RWPE1 (cell line): Measurements from ENCODE around the gene HLF.

Experiments used
- CTCF ChIA-PET: fragments of 350-600 bp; sonication (Branson Sonifier 250); formaldehyde crosslinking; extraction: SDS; loops from one replicate; lab custom pipeline; 2021; lab: Yijun Ruan, JAX
- POLR2A ChIA-PET: fragments of 400-600 bp; formaldehyde crosslinking; extraction: SDS; loops from one replicate; lab custom pipeline; 2020; ENCODE audit warnings: antibody characterized with exemption; ENCODE audit not compliant: low non-redundant PET; lab: Yijun Ruan, JAX
- DNase-seq: peaks from one replicate; pipeline ENCODE4 v3.0.0; 2012; ENCODE audit warnings: low spot score
- H3K27ac ChIP-seq: fragments of 450-650 bp; 2 replicates; pipeline ENCODE4 v1.5.1; 2017
- TF ChIP-seq, protein P1 (sequence below): fragments of 450-650 bp; conservative IDR thresholded peaks from 2 replicates; pipeline ENCODE4 v1.5.1; 2017; ENCODE audit warnings: low read depth, mild to moderate bottlenecking

HLF gene

DNA sequence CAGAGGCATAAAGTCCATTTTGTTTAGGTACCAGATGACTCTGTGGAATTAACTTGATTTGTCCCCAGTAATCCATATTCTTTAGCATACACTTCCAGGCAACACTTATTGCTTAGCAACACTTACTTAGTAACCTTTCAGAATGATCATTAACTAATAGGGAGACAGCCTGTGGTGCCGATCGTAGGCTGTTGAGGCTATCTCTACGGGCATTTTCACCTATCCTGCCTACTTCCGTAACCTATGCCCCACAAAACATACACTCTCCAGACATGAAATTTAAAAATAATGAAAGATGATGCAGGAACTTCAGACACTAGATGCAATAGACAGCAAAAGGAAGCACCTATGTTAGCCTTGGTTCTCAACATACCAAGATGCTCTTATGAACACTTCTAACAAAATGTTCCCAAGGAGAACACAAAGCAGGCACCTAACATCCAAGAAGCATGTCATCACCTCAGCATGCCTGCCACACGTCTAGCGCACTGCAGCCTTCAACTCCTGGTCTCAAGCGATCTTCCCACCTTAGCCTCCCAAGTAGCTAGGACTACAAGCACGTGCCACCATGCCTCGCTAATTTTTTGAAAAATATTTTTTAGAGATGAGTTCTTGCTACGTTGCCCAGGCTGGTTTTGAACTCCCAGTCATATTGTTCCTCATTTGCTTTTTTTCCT lies 34.5 kb downstream of the HLF start:
- POLR2A ChIA-PET = no interaction called here
- no peak overlapping the region for H3K27ac ChIP-seq
- no peak for DNase-seq
- CTCF ChIA-PET = interaction anchor here (0.9 kb wide), 1 partner anchor 49 kb away, joined by 3 read pairs; no protein-coding TSS in a partner anchor
- TF ChIP-seq, protein P1, sequence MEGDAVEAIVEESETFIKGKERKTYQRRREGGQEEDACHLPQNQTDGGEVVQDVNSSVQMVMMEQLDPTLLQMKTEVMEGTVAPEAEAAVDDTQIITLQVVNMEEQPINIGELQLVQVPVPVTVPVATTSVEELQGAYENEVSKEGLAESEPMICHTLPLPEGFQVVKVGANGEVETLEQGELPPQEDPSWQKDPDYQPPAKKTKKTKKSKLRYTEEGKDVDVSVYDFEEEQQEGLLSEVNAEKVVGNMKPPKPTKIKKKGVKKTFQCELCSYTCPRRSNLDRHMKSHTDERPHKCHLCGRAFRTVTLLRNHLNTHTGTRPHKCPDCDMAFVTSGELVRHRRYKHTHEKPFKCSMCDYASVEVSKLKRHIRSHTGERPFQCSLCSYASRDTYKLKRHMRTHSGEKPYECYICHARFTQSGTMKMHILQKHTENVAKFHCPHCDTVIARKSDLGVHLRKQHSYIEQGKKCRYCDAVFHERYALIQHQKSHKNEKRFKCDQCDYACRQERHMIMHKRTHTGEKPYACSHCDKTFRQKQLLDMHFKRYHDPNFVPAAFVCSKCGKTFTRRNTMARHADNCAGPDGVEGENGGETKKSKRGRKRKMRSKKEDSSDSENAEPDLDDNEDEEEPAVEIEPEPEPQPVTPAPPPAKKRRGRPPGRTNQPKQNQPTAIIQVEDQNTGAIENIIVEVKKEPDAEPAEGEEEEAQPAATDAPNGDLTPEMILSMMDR = no peak

DNA sequence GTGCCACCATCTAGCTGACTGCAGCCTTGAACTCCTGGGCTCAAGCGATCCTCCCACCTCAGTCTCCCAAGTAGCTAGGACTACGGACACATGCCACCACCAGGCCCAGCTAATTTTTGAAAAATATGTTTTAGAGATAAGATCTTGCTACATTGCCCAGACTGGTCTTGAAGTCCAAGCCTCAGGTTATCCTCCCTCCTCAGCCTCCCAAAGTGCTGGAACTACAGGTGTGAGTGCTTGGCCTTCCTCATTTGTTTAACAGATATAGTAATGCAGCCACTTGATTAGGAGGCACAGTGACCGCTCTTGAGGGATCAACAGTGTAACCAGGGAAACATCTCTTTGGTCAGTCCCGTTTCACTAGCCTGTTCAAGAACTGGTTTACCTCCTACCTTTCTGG lies 35.1 kb downstream of the HLF start:
- H3K27ac ChIP-seq = no peak overlapping the region
- TF ChIP-seq, protein P1 = no peak
- ChIA-PET CTCF (interaction anchor here (0.9 kb wide), 1 partner anchor 48 kb away, joined by 3 read pairs; no protein-coding TSS in a partner anchor), POLR2A (no interaction called here)
- no peak for DNase-seq

DNA sequence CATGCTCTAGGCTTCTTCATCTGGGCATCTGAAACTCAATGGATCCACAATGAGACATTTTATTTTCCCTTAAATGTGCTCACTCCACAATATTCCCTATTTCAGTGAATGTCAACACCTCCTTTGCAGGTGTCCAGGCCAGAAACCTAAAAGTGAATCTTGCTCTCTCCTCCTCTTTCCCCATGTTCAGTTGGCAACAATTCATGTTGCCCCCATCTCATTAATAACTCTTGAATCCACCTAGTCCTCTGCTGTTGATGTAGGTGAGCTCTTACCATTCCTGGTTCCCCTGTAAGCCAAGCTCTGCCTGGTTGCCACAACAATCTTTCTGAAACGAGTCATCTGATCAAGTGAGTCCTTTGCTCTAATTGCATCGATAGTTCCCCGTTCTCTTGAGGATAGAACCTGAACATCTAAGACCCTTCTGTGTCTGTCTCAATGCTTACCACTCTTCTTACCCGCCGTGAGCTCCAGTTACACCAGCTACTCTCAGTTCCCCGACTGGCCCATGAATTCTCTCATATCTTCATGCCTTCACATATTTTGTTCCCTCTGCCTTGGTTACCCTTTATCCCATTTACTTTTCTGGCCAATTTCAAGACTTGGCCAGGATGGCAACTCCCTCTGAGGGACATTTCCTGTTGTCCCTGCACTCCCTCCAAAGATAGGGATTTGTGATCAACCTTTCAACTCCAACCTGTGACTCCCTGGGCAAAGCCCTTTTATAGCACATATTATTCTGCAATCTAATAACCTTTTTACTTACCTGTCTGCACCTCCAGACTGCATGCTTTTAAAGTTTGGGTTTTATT lies 35.9 kb downstream of the HLF start:
- TF ChIP-seq, protein P1 = no peak
- POLR2A ChIA-PET = no interaction called here
- no peak for DNase-seq
- CTCF ChIA-PET = no interaction called here
- no peak overlapping the region for H3K27ac ChIP-seq

DNA sequence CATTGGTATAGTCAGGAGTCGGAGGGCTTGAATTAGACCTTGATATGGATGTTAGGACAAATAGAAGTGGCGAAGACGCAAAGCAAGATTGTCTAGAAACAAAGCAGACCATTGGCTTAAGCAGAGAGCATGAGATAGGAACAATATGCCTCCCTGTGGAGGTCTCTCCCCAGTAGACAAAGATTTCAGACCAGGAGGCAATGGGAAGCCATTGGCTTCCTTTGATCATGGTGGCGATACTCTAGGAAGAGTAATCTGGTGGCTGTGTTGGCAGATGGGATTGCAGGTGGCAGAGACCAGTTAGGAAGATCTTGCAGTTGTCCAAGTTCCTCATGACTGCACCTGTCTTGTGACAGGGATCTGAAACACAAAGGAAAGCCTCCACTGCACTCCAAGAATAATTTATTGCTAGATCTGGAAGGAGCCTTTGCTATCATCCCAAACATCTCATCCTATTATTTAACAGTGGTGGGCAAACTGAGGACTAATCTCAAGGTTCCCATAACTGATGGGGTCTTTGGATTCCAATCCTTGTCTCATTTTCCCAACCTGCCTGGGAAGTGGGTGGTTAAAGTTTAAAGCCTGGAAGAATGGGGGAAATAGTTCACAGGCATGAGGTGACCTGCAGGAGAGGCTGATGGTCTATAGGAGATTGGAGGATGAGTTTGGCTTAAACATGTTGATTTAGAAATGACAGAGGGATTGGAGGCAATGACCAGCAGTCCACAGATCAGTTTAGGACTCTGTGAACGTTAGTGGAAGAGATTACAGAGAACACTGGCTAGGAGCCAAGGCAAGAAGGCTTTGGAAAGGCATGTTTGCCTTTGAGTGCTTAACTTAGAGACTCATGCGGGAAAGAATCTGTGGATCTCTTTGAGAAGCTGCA lies 37.0 kb downstream of the HLF start:
- POLR2A ChIA-PET = no interaction called here

DNA sequence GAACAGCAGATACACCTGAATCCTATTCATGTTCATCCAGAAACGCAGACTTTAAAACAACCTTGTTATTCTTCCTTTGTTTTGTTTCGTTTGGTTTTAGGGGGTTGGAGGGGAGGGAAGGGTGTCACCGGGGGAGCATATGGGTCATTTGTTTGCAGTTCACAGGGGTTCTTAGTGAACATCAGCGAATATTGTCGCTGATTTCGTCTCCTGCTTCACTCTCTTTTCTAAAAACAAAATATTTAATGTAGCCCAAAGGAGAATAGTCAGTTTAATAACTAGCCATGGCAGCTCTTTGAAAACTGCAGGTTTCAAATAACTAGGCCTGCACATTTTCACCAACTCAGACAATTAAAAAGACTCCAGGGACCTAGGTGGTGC lies 37.6 kb downstream of the HLF start:
- TF ChIP-seq, protein P1 = no peak
- DNase-seq = no peak
- CTCF ChIA-PET = no interaction called here

More for the DNA sequence above, 37.0 kb downstream of the HLF start:
- H3K27ac ChIP-seq = no peak overlapping the region
- TF ChIP-seq, protein P1 = no peak
- DNase-seq = no peak
- CTCF ChIA-PET = no interaction called here

DNA sequence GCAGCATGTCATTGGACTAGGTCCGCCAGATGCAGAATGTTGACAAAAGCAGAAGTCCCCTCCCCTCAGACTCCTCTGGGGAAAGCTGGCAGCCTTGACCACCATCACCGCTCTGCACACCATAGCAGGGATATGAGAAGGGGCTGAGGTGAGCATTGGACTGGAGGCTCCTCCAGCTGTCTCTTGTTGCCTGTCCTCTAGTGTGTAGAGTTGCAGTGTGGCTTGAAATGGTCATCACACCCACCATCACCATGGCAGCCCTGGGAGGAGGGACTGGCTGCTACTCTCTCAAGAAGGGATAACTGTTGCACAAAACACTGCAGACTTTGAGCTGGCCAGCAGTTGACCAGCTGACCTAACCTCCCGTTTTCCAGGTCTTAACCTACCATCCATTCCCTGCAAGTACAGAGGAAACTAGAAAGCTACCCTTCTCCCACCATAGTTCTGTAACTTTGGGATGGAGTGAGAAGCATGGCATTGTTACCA lies 38.3 kb downstream of the HLF start:
- no peak for DNase-seq
- no peak overlapping the region for H3K27ac ChIP-seq
- ChIA-PET POLR2A (no interaction called here), CTCF (interaction anchor here (0.6 kb wide), 1 partner anchor 1281 kb away, joined by 5 read pairs; no protein-coding TSS in a partner anchor)
- TF ChIP-seq, protein P1 = no peak

More for the DNA sequence above, 37.6 kb downstream of the HLF start:
- H3K27ac ChIP-seq = no peak overlapping the region
- POLR2A ChIA-PET = no interaction called here
